CD4-positive, alpha-beta T cell treated with Interleukin-17A for 1 hour (primary cell): ENCODE results near the gene EMID1.
A peak's percentile ranks its signal among the peaks of the same experiment; 100 is the strongest.
"Not testable (repeated sequence)": the region's sequence is repeated elsewhere in the genome, so short reads cannot be mapped to it uniquely, and the experiment has no call there.

Source experiments
- DNase-seq: peaks from one replicate; pipeline ENCODE4 v3.0.0-alpha.2; 2020

The EMID1 gene

DNA sequence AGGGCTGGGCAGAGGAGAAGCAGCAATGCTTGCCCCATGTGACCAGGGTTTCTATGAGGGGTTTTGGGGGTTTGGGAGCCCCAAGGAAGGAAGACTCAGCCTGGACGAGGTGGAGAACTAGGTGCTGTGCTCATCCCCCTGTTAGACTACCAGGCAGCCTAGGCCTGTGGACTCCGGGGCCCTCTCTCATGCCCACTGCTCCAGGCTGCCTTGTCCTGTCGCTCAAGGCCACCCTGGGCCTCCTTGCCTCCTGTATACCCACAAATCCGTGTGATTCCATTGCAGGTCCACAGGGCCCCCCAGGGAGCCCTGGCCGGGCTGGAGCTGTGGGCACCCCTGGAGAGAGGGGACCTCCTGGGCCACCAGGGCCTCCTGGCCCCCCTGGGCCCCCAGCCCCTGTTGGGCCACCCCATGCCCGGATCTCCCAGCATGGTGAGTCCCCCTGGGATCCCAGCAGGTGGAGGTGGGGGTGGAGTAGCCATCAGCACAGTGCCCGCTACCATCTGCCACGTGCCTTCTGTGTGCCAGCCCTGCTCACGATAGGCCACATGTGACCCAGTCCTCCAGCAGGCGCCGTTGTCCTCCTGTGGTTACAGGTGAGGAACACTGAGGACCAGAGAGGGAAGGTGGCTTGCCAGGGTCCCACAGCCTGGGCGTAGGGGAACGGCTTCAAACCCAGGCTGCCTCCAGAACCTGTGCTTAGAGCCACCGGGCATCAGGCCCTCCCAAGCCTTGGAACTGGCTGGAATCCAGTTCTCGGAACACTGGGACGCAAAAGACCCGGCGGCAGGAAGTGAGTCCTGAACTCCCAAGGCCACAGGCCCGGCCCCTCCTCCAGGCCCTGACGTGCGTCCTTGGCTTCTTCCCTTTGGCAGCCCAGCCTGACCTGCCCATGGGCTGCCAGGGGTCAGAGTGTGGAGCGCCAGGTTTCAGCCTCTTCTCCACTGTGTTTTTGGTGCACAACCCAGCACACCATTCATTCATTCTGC lies 26.6 kb downstream of the EMID1 start:
- DNase-seq, result no peak

DNA sequence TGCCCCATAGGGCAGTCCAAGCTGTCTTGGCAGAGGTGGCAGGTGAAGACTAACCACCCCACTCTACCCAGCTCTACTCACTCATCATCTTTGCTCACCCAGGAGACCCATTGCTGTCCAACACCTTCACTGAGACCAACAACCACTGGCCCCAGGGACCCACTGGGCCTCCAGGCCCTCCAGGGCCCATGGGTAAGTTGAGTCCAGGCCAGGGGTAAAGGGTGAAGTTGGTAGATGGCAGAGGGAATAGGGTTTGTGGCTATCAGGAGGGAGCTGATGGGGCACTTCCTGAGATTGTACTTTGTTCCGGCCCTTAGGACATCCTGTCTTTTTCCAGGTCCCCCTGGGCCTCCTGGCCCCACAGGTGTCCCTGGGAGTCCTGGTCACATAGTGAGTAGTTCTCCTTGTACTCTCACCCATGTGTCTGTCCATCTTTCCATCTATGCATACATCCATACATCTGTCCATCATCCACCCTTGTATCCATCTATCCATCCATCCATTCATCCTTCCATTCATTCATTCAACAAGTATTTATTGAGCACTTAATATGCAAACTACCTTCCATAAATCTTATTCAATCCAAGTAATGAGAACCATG lies 27.7 kb downstream of the EMID1 start:
- no peak for DNase-seq

DNA sequence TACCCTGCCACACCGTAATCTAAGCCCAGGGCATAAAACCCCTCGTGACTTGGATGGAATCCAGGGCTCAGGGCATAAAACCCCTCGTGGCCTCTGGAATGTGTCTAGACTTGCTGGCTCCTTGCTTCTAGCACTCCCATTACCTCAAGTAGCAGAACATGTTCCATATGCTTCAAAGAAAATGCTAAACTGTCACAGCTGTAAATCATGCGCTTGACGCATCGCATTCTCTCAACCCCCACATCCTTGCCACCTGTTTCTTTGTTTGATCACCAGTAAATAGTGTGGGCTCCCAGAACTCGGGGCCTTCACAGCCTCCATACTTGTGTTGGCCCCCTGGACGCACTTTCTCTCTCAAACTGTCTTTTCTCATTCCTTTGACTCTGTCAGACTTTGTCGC lies 34.8 kb downstream of the EMID1 start:
- DNase-seq, result not testable (repeated sequence)

DNA sequence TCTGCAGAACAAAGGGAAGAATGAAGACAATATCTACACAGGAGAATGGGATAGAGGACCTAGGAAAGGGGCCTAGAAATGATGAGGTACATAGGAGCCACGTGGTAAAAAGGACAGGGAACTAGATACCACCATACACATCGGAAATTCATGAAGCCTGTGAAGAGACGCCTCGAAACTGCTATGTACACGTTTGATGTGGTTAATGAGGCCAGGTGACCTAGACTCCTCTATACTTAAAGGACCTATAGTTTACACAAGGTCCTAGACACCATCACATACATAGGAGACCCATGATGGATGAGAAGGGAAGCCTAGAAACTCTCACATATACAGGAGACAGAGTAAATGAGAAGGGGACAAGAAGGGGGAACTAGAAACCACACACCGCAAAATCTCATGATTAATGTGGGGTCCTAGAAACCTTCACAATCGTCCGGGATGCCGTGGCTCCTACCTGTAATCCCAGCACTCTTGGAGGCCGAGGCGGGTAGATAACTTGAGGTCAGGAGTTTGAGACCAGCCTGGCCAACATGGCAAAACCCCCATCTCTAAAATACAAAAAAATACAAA lies 38.3 kb downstream of the EMID1 start:
- DNase-seq, result no peak

DNA sequence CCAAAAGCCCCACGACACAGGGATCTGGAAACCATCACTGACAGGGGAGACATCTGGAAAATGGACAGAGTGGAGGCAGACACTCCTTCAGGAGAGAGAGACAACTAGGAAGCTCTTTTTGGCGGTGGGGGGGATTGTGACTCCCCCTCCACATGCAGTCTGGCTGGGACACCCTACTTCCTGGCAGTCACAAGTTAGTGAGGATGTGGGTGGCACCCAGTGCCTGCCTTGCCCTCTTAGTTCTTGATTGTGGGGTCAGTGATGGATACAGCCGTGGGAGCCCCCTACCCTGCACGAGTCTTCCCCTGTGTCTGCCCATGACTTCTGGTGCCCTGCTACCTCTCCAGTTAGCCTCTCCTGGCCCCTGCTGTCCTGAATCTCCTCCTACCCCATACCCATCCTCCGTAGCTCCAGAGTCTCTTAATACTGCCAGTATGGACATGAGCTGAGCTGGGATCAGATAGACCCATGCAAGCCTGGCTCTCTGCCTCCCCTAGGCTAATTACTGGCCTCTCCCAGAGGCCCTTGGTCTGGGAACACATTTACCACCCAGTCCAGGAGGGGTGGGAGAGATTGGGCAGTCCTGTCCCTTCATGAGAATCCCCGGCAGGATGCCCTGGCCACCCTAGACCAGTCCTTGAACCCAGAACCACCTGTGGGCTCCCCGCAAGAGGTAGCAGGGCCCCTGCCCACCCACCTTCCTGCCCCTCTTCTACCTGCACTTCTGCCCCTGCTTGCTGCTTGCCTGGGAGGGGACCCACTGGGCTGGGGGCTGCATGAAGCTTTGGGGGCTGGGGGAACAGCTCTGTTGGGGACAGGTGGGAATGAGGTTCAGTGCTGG lies 39.3 kb downstream of the EMID1 start:
- no peak for DNase-seq

DNA sequence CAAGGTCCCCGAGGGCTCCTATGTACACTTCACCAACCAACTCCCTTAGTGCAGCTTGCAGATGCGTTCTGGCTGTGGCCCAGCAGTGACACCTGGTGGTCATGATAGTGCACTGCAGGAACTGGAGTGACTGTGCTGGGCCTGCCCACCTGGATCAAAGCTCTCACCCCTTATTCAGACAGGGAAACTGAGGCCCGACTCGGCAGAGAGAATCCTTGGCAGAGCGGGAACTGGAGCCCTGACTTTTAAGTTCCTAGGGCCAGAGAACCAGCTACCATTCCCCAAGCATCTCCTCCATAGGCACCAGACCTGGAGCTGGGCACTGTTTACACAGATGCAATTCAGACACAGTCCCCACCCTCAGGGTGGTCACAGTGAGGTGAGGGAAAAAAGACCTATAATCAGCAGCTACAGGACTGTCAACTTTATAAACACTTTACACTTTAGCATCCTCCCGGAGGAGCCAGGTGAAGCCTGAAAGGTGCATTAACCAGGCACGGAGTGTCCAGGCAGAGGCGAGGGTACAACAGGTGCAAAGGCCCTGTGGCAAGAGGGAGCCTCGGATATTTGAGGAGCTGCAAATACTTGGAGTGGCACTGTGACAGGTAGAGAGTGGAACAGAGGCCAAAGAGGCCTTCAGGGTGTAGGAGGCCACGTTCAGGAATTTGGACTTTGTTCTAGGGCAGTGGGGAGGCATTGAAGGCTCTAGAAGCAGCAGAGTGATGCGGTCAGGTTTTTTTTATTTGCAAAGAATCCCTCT lies 40.1 kb downstream of the EMID1 start:
- DNase-seq, result peak; percentile 66

DNA sequence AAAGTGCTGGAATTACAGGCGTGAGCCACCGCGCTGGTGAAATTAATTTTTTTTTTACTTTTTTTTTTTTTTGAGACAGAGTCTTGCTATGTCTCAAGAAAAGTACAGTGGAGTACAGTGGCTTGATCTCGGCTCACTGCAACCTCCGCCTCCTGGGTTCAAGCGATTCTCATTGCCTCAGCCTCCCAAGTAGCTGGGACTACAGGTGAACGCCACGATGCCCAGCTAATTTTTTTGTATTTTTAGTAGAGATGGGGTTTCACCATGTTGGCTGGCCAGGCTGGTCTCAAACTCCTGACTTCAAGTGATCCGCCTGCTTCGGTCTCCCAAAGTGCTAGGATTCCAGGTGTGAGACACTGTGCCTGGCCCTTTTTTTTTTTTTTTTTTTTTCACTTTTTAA lies 42.2 kb downstream of the EMID1 start:
- not testable (repeated sequence) for DNase-seq

DNA sequence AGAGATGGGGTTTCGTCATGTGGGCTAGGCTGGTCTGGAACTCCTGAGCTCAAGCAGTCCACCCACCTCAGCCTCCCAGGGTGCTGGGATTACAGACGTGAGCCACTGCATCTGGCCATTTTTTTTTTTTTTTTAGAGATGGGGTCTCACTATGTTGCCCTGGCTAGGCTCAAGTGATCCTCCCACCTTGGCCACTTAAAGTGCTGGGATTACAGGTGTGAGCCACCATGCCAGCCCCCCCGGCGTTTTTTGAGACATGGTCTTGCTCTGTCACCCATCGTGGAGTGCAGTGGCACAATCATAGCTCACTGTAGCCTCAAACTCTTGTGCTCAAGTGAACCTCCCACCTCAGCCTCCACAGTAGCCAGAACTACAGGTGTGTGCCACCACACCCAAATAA lies 45.6 kb downstream of the EMID1 start:
- DNase-seq, result no peak

DNA sequence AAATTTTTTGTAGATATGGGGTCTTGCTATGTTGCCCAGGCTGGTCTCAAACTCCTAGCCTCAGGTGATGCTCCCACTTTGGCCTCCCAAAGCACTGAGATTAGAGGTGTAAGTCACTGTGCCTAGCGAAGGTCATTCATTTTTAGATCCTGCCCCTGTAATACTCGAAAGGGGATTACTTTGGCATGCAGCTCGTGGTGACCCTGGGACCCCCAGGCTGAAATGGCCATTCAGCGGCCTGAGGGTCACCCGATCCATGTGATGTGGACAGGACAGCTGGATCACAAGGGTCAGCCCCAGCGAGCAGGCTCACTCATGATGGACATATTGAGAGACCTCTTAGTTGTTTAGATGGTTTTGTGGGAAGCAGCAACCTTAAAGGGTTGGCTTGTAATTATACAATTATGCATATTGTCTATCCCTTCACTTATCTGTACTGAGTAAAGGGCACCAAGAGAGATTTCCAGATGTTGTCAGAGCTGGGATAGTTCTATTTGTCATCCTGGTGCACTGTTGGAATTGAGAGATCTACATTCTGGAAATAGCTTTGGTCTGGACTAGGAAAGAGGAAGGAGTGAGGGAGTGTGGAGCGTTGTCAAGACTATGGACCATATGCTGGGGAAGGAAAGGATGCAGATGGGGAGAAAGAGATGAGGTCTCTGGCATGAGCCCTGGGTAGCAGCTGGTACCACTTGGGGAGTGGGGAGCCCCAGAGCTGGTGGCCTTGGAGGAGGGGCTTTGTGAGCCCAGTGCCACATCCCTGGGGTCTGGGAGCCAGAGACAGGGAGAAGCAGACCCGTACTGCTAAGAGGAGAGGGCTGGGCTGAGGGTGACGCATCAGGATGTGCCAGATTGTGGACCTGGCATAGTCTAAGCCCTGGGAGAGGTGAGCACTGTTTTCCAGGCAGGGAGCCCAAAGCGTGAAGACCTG lies 46.5 kb downstream of the EMID1 start:
- DNase-seq, result no peak

DNA sequence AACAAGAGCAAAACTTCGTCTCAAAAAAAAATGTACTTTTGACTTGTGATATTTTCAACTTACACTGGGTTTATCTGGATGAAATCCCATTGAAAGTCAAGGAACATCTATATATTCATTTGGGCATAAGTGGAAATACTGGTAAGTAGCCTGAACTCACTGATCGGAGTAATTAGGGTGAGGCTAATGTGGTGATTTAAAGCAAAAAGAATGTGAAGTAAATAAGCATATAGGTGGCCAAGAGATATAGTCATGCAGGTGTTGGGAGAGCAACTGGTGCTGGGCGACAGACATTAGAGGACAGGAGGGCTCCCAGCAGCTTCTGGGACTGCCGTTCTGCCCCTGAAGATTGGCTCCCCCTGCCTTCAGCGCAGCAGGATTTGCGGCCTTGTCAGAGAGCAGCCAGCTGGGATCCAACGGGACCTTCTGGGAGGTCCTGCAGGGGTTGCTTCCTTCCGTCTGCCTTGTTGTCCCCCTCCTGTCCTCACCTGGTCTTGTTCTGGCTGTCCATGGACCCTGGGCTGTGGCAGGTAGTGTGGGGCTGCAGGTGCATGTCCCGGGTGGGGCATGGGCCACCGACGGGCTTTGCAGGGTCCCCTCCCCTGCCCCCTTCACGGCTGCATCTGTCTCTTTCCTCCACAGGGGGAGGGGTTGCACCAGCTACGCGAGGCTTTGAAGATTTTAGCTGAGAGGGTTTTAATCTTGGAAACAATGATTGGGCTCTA lies 48.0 kb downstream of the EMID1 start:
- no peak for DNase-seq

DNA sequence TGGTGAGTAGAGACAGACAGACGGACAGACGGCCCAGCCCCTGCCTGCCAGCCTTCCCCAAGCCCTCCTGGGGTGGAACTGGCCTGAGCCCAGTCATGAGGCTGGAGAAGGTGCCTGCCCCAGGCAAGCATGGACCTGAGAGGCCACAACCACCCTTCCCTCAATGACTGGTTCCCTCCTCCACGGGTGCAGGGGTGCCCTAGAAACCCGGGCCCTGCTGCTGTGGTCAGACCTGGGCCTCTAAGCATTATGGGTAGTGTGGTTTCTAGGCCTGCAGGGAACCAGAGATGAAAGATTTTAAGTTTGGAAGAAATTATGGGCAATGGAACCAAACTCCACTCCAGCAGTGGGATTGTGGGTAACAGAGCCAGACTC lies 48.6 kb downstream of the EMID1 start:
- no peak for DNase-seq

DNA sequence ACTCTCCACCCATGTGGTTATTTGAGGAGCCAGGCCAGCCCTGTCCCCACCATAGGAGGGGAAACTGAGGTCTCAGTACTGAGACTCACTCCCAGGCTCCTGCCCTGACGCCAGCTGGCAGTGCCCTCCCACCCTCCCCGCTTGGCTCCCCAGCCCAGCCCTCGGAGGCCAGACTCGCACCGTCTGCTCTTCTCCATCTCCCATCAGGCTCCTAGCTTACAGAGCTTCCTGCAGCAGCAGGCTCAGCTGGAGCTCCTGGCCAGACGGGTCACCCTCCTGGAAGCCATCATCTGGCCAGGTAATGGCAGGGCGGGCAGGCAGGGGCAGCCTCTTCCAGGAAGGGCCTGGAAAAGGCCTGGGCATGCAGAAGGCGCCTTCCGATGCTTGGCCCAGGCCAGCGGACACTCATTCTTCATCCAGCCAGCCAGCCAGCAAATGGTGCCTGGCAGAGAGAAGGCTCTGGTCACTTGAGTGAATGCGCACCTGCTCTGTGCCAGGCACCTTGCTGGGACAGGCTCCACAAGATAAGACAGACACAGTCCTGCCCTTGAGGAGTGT lies 49.4 kb downstream of the EMID1 start:
- no peak for DNase-seq

DNA sequence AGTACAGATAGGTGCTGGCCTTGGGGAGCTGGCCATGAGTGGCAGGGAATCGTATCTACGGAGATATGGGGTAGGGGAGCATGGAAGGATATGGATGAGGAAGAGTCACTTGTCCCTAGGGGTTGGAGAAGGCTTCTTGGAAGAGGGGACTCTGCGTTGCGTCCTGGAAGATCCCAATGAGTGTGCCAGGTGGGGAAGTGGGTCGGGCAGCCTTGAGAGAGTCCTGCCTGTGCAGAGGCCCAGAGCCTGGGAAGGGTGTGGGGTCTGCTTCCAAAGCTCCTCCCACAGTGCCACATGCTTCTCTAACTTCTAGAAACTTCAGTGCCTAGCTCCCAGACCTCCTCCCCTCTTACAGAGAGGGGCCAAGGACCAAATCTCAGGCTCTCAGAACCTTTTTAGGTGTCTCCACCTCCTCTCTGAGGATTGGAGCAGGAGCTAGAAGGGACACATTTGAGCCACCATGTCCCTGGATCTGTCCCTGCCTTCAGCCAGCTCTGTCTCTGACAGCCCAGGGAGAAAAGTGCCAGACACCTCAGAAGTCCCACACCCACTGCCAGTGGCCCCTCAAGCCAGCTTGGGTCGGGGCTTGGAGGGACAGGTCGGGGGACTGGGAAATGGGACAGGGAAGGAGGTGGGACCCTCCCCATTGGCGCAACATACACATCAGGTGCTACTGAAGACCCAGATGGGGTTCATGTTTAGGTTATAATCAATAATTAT lies 51.1 kb downstream of the EMID1 start:
- no peak for DNase-seq

DNA sequence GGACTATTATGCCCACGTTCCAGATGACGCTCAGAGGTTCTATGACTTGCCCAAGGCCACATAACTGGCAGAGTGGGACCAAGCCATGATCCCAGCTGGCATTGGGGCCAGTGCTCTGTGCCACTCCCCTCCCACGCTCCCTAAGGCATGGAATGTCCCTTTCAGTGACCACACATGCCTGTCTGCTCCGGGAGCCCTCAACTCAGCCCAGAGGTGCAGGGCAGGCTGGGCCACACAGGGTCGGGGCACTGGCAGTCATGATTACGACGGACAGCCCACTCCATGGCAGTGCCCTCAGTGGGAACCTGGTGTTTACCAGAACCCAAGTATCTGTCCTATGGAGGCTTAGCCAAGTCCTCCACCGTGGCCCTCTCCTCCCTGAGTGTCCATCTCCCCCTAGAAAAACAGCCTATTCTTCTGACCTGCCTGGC lies 52.1 kb downstream of the EMID1 start:
- no peak for DNase-seq

DNA sequence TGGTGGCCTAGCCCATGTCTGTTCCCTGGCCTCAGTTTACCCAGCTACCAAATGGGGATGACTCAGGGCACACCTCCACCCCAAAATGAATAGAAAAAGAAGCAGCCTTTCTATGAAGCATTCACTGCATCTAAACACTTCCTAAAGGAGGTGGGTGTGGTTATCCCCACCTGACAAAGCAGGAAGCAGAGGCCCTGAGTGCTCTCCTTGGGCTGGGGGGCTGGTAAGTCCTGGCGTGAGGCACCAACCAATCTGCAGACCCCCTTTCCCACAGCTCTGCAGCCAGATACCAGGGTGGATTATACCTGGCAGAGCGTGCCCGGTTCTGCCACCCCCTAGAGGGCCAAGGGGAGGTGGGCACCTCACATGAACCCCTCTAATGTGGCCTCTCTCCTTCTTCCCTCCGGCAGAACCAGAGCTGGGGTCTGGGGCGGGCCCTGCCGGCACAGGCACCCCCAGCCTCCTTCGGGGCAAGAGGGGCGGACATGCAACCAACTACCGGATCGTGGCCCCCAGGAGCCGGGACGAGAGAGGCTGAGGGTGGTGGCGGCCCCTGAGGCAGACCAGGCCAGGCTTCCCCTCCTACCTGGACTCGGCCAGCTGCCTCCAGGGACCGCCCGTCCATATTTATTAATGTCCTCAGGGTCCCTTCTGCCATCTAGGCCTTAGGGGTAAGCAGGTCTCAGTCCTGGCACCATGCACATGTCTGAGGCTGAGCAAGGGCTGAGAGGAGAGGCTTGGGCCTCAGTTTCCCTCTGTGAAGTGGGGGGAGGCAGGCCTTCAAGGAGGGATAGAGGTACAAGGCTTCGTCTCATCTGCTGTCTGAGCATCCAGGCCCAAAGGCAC lies 52.9 kb downstream of the EMID1 start:
- no peak for DNase-seq

DNA sequence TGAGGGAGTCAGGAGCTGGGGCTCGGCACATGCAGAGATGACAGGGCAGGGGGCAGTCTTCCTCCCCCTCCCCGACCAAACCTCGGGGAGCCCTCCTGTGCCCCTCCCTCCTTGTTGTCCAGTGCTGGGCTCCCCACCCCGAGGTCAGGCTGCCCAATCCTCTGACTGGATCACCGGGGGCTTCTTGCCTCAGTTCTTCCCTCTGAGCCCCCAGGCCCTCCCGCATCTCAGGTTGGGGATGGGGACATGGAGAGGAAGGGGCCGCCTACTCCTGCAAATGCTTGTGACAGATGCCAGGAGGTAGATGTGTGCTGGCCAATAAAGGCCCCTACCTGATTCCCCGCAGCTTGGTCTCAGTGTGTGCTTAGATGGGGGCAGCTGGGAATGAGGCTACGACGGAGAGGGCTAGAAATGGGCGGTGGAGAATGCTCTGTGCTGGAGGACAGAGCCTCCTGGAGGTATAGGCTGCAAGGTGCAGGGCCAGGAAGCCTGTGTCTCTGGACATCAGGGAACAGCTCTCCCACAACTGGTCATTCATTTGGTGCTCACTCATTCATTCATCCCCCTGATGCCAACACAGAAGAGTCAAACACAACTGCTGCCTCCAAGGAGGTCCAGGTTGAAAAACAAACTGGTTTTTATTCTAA lies 53.7 kb downstream of the EMID1 start:
- DNase-seq, result no peak

DNA sequence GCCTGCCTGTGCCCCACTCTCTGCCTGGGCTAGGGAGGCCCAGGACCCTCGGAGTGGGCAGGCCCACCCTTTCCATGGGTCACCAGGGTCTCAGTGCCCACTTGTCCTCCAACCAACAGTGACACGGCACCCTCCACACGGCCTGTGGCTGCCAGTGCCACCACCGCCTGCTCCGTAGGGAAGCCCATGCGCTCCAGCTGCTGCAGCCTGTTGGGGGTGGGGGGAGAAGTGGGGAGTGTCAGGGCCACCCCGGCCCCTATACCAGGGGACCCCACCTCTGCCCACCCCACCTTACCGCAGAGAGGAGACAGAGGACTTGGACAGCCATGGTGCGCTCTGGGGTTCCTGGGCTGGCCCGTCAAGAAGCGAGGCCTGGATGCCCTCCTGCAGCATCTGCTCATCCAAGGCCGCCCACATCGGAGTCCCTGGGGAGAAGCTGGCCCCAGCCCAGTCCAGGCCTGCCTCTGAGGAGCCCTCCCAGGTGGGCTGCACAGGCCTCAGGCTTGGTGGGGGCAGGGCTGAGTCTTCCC lies 54.4 kb downstream of the EMID1 start:
- DNase-seq, result no peak
